DND-41 (cell line): ENCODE data around the gene MITF.

Source experiments
- ATAC-seq: fragments of 200-7000 bp; cut with Tn5 transposase; 3 replicates; pipeline ENCODE4 v1.9.1; 2021; ENCODE audit warnings: low read depth; ENCODE audit not compliant: insufficient read depth
- DNase-seq: peaks from one replicate; pipeline ENCODE4 v3.0.0-alpha.2; 2020
- H2AFZ ChIP-seq: 2 replicates; pipeline ENCODE4 v1.6.0; 2012; ENCODE audit warnings: low read depth, low read length
- H3K27ac ChIP-seq: 2 replicates; pipeline ENCODE4 v1.5.1; 2012; ENCODE audit warnings: low read length, inconsistent platforms
- H3K27me3 ChIP-seq: fragments of 200-600 bp; sonication (generic); 2 replicates; pipeline ENCODE4 v1.6.0; 2012; ENCODE audit warnings: low read length, mild to moderate bottlenecking, inconsistent platforms; ENCODE audit not compliant: insufficient read depth, poor library complexity
- H3K36me3 ChIP-seq: 2 replicates; pipeline ENCODE4 v1.5.1; 2012; ENCODE audit warnings: low read length, inconsistent platforms; ENCODE audit not compliant: insufficient read depth
- H3K4me1 ChIP-seq: 2 replicates; pipeline ENCODE4 v1.5.1; 2012; ENCODE audit warnings: mild to moderate bottlenecking, low read length; ENCODE audit not compliant: insufficient read depth
- H3K4me2 ChIP-seq: 2 replicates; pipeline ENCODE4 v1.6.0; 2012; ENCODE audit warnings: mild to moderate bottlenecking, moderate library complexity, low read length, inconsistent platforms; ENCODE audit not compliant: insufficient read depth
- H3K4me3 ChIP-seq, 2 experiments: fragments of 200-600 bp in 1 of 2; shearing (Covaris generic) in 1 of 2; 2 replicates each; pipeline ENCODE4 v1.5.1; 2012 to 2016; ENCODE audit warnings: inconsistent platforms in 2 of 2, low read length in 2 of 2, mild to moderate bottlenecking in 2 of 2, low read depth in 1 of 2, moderate library complexity in 1 of 2
- H3K79me2 ChIP-seq: 2 replicates; pipeline ENCODE4 v1.6.0; 2012; ENCODE audit warnings: low read length, inconsistent platforms; ENCODE audit not compliant: insufficient read depth
- H3K9ac ChIP-seq: 2 replicates; pipeline ENCODE4 v1.6.0; 2012; ENCODE audit warnings: low read depth, mild to moderate bottlenecking, inconsistent platforms, low read length, moderate library complexity
- H3K9me3 ChIP-seq: 2 replicates; pipeline ENCODE4 v1.5.1; 2012; ENCODE audit warnings: low read length, moderate library complexity, mild to moderate bottlenecking, inconsistent platforms; ENCODE audit not compliant: insufficient read depth, severe bottlenecking
- H4K20me1 ChIP-seq: 2 replicates; pipeline ENCODE4 v1.6.0; 2012; ENCODE audit warnings: low read length; ENCODE audit not compliant: insufficient read depth
- EZH2 ChIP-seq: IDR thresholded peaks from 3 replicates; pipeline ENCODE4 v1.6.1; 2012; ENCODE audit warnings: borderline replicate concordance, low read depth, mild to moderate bottlenecking, moderate library complexity, low read length, inconsistent platforms; ENCODE audit not compliant: severe bottlenecking
- TF ChIP-seq, protein P1 (sequence below): IDR thresholded peaks from 2 replicates; pipeline ENCODE4 v1.5.1; 2012; ENCODE audit warnings: borderline replicate concordance, low read length, moderate library complexity, mild to moderate bottlenecking; ENCODE audit not compliant: poor library complexity, severe bottlenecking; ENCODE audit errors: extremely low read depth

MITF gene

DNA sequence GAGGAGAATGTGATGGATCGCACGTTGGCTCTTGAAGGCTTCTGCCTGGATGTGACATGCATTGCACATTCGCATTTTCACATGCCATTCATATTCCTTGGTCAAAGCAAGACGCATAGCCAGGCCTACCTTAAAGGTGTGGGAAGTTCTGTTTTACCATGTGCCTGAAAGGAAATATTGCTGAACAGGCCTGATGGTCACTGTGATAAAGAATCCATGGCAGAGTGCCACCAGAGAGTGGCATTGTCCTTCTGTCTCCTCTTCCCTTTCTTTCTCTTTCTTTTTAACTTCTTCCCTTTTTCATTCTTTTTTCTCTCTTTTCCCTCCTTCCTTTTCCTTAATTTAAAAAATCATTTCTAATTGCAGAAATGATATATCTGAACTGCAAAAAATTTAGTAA lies 15.9 kb upstream of the MITF start:
- no peaks in the 10 kb centered on the region for H3K79me2 ChIP-seq
- H3K4me2 ChIP-seq: no peak overlapping the region
- H2AFZ ChIP-seq: no peak overlapping the region
- no peak overlapping the region for H3K4me3 ChIP-seq
- no peaks in the 10 kb centered on the region for H3K36me3 ChIP-seq
- DNase-seq (no peak), ATAC-seq (no peak)
- no peak overlapping the region for H3K9ac ChIP-seq
- H3K27ac ChIP-seq: no peak overlapping the region
- no peaks in the 10 kb centered on the region for H3K9me3 ChIP-seq
- no peaks in the 10 kb centered on the region for H3K4me1 ChIP-seq
- peaks cover 9% of the 10 kb centered on the region for H3K27me3 ChIP-seq
- no peaks in the 10 kb centered on the region for H4K20me1 ChIP-seq
- TF ChIP-seq EZH2: no peak
- TF ChIP-seq, protein P1, sequence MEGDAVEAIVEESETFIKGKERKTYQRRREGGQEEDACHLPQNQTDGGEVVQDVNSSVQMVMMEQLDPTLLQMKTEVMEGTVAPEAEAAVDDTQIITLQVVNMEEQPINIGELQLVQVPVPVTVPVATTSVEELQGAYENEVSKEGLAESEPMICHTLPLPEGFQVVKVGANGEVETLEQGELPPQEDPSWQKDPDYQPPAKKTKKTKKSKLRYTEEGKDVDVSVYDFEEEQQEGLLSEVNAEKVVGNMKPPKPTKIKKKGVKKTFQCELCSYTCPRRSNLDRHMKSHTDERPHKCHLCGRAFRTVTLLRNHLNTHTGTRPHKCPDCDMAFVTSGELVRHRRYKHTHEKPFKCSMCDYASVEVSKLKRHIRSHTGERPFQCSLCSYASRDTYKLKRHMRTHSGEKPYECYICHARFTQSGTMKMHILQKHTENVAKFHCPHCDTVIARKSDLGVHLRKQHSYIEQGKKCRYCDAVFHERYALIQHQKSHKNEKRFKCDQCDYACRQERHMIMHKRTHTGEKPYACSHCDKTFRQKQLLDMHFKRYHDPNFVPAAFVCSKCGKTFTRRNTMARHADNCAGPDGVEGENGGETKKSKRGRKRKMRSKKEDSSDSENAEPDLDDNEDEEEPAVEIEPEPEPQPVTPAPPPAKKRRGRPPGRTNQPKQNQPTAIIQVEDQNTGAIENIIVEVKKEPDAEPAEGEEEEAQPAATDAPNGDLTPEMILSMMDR: no peak

DNA sequence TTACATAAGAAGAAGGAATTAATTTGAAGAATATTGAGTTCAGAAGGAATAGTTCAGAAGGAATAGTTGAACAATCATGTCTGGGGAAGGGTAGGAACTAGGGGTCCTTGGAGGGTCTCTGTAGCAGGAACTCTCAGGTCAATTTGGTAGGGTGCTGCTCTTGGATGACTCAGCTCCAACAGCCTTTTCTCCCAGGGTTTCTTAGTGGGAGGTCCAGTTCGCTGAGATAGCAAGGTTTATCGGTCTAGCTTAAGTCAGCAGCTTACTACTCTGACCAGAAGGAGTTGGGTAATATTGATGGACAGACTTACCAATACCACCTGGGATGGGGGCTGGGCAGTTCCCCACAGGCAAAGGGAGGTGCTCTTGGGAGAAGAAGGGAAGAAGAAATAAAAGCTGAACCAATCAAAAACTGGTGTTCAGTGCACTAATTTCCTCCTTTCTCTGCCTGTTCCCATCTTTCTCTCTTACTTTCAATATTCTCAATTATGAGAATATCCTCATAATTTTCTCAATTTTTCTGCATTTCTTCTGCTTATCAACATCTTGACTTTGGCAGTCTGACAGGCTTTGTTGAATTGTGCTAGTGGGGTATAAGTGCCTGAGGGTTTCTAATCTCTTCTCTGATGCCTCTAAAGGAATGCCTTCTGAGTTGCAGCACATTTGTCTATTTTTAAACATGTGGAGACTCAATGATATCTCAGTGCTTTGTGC lies 14.4 kb upstream of the MITF start:
- H3K4me1 ChIP-seq: no peaks in the 10 kb centered on the region
- no peaks in the 10 kb centered on the region for H3K9me3 ChIP-seq
- no peak overlapping the region for H3K9ac ChIP-seq
- H3K27me3 ChIP-seq: peaks cover 2% of the 10 kb centered on the region
- ATAC-seq (no peak), DNase-seq (no peak)
- no peak overlapping the region for H3K4me2 ChIP-seq
- no peak for TF ChIP-seq EZH2
- TF ChIP-seq, protein P1: no peak
- H2AFZ ChIP-seq: no peak overlapping the region
- H3K4me3 ChIP-seq: no peak overlapping the region
- no peaks in the 10 kb centered on the region for H4K20me1 ChIP-seq
- no peaks in the 10 kb centered on the region for H3K79me2 ChIP-seq
- H3K36me3 ChIP-seq: no peaks in the 10 kb centered on the region
- H3K27ac ChIP-seq: no peak overlapping the region

DNA sequence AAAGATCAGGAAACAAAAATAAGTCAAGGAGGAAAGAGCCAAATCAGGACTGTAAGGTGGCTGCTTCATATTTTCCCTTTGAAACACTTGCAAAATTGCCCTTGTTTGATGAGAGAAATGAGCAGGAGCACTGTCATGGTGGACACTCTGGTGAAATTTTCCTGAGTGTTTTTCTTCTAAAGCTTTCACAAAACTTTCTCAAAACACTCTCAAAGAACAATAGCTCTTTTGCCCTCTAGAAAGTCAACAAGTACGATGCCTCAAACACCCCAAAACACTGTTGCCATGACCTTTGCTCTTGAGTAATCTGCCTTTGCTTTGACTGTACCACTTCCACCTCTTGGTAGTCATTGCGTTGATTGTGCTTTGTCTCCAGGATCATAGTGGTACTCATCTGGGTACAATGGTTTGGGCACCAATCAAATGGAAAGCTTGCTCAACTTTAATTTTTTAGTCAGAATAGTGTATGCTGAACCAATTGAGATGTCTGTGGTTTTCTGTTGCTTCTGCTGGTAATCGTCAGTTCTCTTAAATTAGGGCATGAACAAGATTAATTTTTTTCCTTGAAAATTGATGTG lies 13.2 kb upstream of the MITF start:
- Histone ChIP-seq H3K9me3 (no peaks in the 10 kb centered on the region), H2AFZ (no peak overlapping the region), H3K4me2 (no peak overlapping the region), H3K27ac (no peak overlapping the region), H3K4me3 (no peak overlapping the region), H3K36me3 (no peaks in the 10 kb centered on the region), H4K20me1 (no peaks in the 10 kb centered on the region), H3K4me1 (no peaks in the 10 kb centered on the region), H3K9ac (no peak overlapping the region), H3K79me2 (no peaks in the 10 kb centered on the region), H3K27me3 (peaks cover 2% of the 10 kb centered on the region)
- DNase-seq (no peak), ATAC-seq (no peak)
- TF ChIP-seq, protein P1: no peak
- TF ChIP-seq EZH2: no peak
